ENCODE results near the gene MFF. TPM values are rescaled to one million over a fixed set of nuclear protein-coding genes. Genes with fewer than 3 reads are reported as not detected.
"Not testable (repeated sequence)": the region's sequence is repeated elsewhere in the genome, so short reads cannot be mapped to it uniquely, and the experiment has no call there.

MFF gene
- polyA plus RNA-seq, 1 experiment = 255 TPM

GRCh38 chr2:227351639-227352038, 26.6 kb downstream of the MFF start:
- Histone ChIP-seq H3K27ac (ENCODE audit: low read depth, low read length) (no peak overlapping the region), H3K27me3 (ENCODE audit: control insufficient read depth, insufficient read depth, low read length) (no peaks in the 10 kb centered on the region), H3K4me3 (ENCODE audit: low read depth, low read length) (no peak overlapping the region), H3K9me3 (ENCODE audit: control insufficient read depth, insufficient read depth, low read length) (no peaks in the 10 kb centered on the region)
- no peak for TF ChIP-seq CTCF (IDR thresholded peaks at IDR 0.05; ENCODE audit: low read depth, low read length)
- ChIA-PET CTCF (interaction anchor here (0.7 kb wide), 1 partner anchor 55 kb away, joined by 3 read pairs; no protein-coding TSS in a partner anchor), POLR2A (no interaction called here)
- no peak for DNase-seq (ENCODE audit: low read depth, low spot score)

GRCh38 chr2:227360351-227360750, 35.3 kb downstream of the MFF start:
- Histone ChIP-seq H3K27me3 (ENCODE audit: control insufficient read depth, insufficient read depth, low read length) (no peaks in the 10 kb centered on the region), H3K9me3 (ENCODE audit: control insufficient read depth, insufficient read depth, low read length) (no peaks in the 10 kb centered on the region), H3K27ac (ENCODE audit: low read depth, low read length) (no peak overlapping the region), H3K4me3 (ENCODE audit: low read depth, low read length) (no peak overlapping the region)
- no peak for TF ChIP-seq CTCF (IDR thresholded peaks at IDR 0.05; ENCODE audit: low read depth, low read length)
- POLR2A ChIA-PET = no interaction called here
- CTCF ChIA-PET = no interaction called here
- no peak for DNase-seq (ENCODE audit: low read depth, low spot score)

- POLR2A ChIA-PET = no interaction called here
- CTCF ChIA-PET = interaction anchor here (1.2 kb wide), 1 partner anchor 108 kb away, joined by 3 read pairs; no protein-coding TSS in a partner anchor
- H3K4me3 ChIP-seq (ENCODE audit: low read depth, low read length) = no peak overlapping the region
- H3K27ac ChIP-seq (ENCODE audit: low read depth, low read length) = no peak overlapping the region
- no peak; the same call in 1 of the 2 replicates for TF ChIP-seq CTCF (IDR thresholded peaks at IDR 0.05; ENCODE audit: low read depth, low read length)
- no peaks in the 10 kb centered on the region for H3K9me3 ChIP-seq (ENCODE audit: control insufficient read depth, insufficient read depth, low read length)
- no peaks in the 10 kb centered on the region for H3K27me3 ChIP-seq (ENCODE audit: control insufficient read depth, insufficient read depth, low read length)
- no peak for DNase-seq (ENCODE audit: low read depth, low spot score)
Measured at GRCh38 chr2:227363756-227364155, 38.7 kb downstream of the MFF start.

GRCh38 chr2:227364585-227365263, 39.7 kb downstream of the MFF start:
- H3K27me3 ChIP-seq (ENCODE audit: control insufficient read depth, insufficient read depth, low read length); POLR2A ChIA-PET; H3K27ac ChIP-seq (ENCODE audit: low read depth, low read length); H3K9me3 ChIP-seq (ENCODE audit: control insufficient read depth, insufficient read depth, low read length); H3K4me3 ChIP-seq (ENCODE audit: low read depth, low read length); DNase-seq (ENCODE audit: low read depth, low spot score): not testable (repeated sequence)
- CTCF ChIA-PET = interaction anchor here (0.6 to 0.7 kb wide), 2 partner anchors 13 to 233 kb away, joined by 3 read pairs; no protein-coding TSS in a partner anchor

- Histone ChIP-seq H3K27ac (ENCODE audit: low read depth, low read length) (no peak overlapping the region), H3K27me3 (ENCODE audit: control insufficient read depth, insufficient read depth, low read length) (no peaks in the 10 kb centered on the region), H3K4me3 (ENCODE audit: low read depth, low read length) (no peak overlapping the region), H3K9me3 (ENCODE audit: control insufficient read depth, insufficient read depth, low read length) (no peaks in the 10 kb centered on the region)
- no peak for TF ChIP-seq CTCF (IDR thresholded peaks at IDR 0.05; ENCODE audit: low read depth, low read length)
- ChIA-PET POLR2A (interaction anchor here (0.6 to 0.7 kb wide), 2 partner anchors 22 to 41 kb away, joined by 4 to 5 read pairs; no protein-coding TSS in a partner anchor), CTCF (no interaction called here)
- no peak for DNase-seq (ENCODE audit: low read depth, low spot score)
Measured at GRCh38 chr2:227365833-227366232, 40.8 kb downstream of the MFF start.
